Immature natural killer cell (primary cell): Measurements from ENCODE around the gene ADNP2. TPM values are rescaled to one million over a fixed set of nuclear protein-coding genes. Genes with fewer than 3 reads are reported as not detected.

Experiments
- DNase-seq, 3 donors: peaks; one replicate each; pipeline ENCODE4 v3.0.0; 2022; ENCODE audit warnings: mixed read lengths in 1 of 3
- H3K27ac Mint-ChIP-seq, 6 donors: one replicate each; pipeline ENCODE4 v1.8.0; 2020; ENCODE audit warnings: mixed read lengths in 6 of 6, mild to moderate bottlenecking in 5 of 6, inconsistent platforms in 4 of 6, moderate library complexity in 3 of 6
- H3K27me3 Mint-ChIP-seq, 3 donors: one replicate each; pipeline ENCODE4 v1.8.0; 2020 to 2021; ENCODE audit warnings: low read depth in 3 of 3, mild to moderate bottlenecking in 3 of 3, mixed read lengths in 3 of 3, moderate library complexity in 3 of 3, inconsistent platforms in 1 of 3
- H3K36me3 Mint-ChIP-seq, 3 donors: one replicate each; pipeline ENCODE4 v1.8.0; 2020; ENCODE audit warnings: mixed read lengths in 3 of 3, inconsistent platforms in 2 of 3, mild to moderate bottlenecking in 2 of 3
- H3K4me1 Mint-ChIP-seq, 2 donors: one replicate each; pipeline ENCODE4 v1.8.0; 2020; ENCODE audit warnings: inconsistent platforms in 2 of 2, mild to moderate bottlenecking in 2 of 2, mixed read lengths in 2 of 2, moderate library complexity in 1 of 2
- H3K4me3 Mint-ChIP-seq, 5 donors: one replicate each; pipeline ENCODE4 v1.8.0; 2020; ENCODE audit warnings: mild to moderate bottlenecking in 5 of 5, mixed read lengths in 5 of 5, inconsistent platforms in 3 of 5, moderate library complexity in 3 of 5
- H3K9me3 Mint-ChIP-seq, 6 donors: one replicate each; pipeline ENCODE4 v1.8.0; 2020; ENCODE audit warnings: mild to moderate bottlenecking in 6 of 6, mixed read lengths in 6 of 6, inconsistent platforms in 4 of 6, moderate library complexity in 3 of 6
- polyA plus RNA-seq, 3 donors: library from polyadenylated mRNA; unstranded; fragments of 300-500 nt; fragmentation: Illumina TruSeq; gene quantifications; one replicate each; pipeline ENCODE4 v1.2.3, GENCODE V29; 2021

Gene ADNP2
- polyA plus RNA-seq, 3 donors from 2014 or later: 3.6 to 7.2 (median 5.2) TPM

DNA sequence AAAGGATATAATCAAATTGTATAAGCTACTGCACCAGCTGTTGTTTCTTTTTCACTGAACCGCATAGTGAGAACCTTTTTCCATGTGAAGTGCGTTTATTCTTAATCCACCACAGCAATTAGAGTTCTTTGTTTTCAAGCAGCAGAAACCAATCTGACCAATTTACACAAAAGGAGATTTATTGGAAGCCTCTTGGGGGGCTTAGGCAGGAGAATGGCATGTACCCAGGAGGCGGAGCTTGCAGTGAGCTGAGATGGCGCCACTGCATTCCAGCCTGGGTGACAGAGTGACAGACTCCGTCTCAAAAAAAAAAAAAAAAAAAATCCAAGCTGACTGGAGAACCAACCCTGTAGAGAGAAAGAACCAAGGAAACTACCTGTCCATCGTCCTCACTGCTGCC, 10.0 kb downstream of the ADNP2 start:
- no peaks in the 10 kb centered on the region for H3K9me3 Mint-ChIP-seq
- peaks cover 12 to 25% (median 23%) of the 10 kb centered on the region in 3 donors for H3K36me3 Mint-ChIP-seq
- H3K27me3 Mint-ChIP-seq: peaks cover 0 to 2% (median 0%) of the 10 kb centered on the region in 3 donors
- H3K4me1 Mint-ChIP-seq: peaks cover 2 to 34% of the 10 kb centered on the region in 2 donors
- H3K4me3 Mint-ChIP-seq: no peak overlapping the region
- no peak for DNase-seq
- H3K27ac Mint-ChIP-seq: no peak overlapping the region

DNA sequence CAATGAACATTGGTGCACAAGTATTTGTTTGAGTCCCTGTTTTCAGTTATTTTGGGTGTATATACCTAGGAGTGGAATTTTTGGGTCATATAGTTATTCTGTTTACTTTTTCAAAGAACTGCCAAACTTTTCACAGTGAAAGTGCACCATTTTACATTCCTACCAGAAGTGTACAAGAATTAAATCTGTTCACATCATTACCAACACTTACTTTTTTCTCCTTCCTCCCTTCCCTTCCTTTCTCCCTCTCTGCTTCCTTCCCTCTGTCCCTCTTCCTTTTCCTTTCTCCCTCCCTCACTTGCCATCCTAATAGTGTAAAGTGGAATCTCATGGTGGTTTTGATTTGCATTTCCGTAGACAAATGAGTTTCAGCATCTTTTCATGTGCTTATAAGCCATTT, 11.9 kb downstream of the ADNP2 start:
- Mint-ChIP-seq H3K36me3 (peaks cover 12 to 27% (median 23%) of the 10 kb centered on the region in 3 donors), H3K4me3 (no peak overlapping the region), H3K4me1 (peaks cover 2 to 26% of the 10 kb centered on the region in 2 donors), H3K27ac (peak overlapping the region in 1 of 6 donors; percentile 53), H3K9me3 (no peaks in the 10 kb centered on the region), H3K27me3 (peaks cover 0 to 2% (median 0%) of the 10 kb centered on the region in 3 donors)
- DNase-seq: no peak

DNA sequence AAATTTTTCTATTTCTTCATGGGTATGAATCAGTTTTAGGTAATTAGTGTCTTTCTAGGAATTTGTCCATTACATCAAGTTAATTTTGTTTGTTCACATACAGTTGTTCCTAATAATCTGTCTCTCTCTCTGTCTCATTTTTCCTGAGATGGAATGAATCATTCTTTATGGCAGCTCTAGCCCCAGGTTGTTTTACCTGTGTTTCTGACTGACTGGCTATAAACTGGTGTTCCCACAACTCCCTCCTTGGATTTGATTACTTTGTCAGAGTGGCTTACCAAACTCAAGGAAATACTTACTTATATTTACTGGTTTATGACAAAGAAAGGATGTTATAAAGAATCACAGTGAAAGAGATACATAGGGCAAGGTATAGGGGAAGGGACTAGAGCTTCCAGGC, 15.1 kb downstream of the ADNP2 start:
- DNase-seq: no peak
- H3K36me3 Mint-ChIP-seq: peaks cover 9 to 27% (median 11%) of the 10 kb centered on the region in 3 donors
- H3K9me3 Mint-ChIP-seq: peaks cover 0 to 2% (median 0%) of the 10 kb centered on the region in 6 donors
- peaks cover 13 to 40% of the 10 kb centered on the region in 2 donors for H3K4me1 Mint-ChIP-seq
- no peak overlapping the region for H3K4me3 Mint-ChIP-seq
- H3K27me3 Mint-ChIP-seq: no peaks in the 10 kb centered on the region
- no peak overlapping the region for H3K27ac Mint-ChIP-seq

DNA sequence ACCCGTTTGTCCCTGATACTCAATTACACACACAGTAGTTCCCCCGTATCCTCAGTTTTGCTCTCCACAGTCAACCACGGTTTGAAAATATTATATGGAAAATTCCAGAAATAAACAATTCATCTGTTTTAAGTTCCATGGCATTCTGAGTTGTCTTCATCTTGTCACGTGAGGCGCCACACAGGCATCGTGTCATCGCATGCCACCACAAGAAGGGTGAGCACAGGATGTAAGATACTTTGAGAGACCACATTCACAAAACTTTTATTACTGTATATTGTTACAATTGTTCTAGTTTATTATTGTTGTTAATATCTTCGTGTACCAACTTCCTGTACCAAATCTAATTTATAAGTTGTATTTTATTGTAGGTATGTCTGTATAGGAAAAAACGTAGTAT, 17.7 kb downstream of the ADNP2 start:
- H3K4me1 Mint-ChIP-seq: peaks cover 18 to 47% of the 10 kb centered on the region in 2 donors
- H3K4me3 Mint-ChIP-seq: no peak overlapping the region
- H3K36me3 Mint-ChIP-seq: peaks cover 5 to 18% (median 9%) of the 10 kb centered on the region in 3 donors
- H3K9me3 Mint-ChIP-seq: peaks cover 0 to 2% (median 0%) of the 10 kb centered on the region in 6 donors
- no peak for DNase-seq
- H3K27ac Mint-ChIP-seq: no peak overlapping the region
- no peaks in the 10 kb centered on the region for H3K27me3 Mint-ChIP-seq

DNA sequence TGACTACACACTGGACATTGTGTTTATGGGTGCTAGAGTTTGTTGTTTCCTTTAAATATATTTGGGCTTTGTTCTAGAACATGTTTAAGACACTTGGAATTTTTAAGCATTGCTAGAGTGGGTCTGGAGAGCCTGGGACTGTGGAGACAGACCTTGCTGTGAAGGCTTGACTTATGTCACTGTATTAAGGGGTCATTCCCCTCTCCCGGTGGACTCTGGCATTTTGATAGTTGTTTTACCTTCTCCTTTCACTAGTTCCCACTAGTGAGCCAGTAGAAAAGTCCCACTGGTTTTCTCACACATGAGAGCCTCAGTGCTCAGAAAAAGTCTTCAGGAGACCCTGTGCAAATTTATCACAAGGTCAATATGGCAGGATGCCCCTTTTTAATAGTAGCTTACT, 18.6 kb downstream of the ADNP2 start:
- H3K27ac Mint-ChIP-seq: peak overlapping the region in 1 of 6 donors; percentile 68
- H3K4me1 Mint-ChIP-seq: peaks cover 18 to 46% of the 10 kb centered on the region in 2 donors
- DNase-seq: no peak
- no peak overlapping the region for H3K4me3 Mint-ChIP-seq
- H3K9me3 Mint-ChIP-seq: peaks cover 0 to 2% (median 0%) of the 10 kb centered on the region in 6 donors
- H3K36me3 Mint-ChIP-seq: peaks cover 7 to 15% (median 9%) of the 10 kb centered on the region in 3 donors
- H3K27me3 Mint-ChIP-seq: no peaks in the 10 kb centered on the region

DNA sequence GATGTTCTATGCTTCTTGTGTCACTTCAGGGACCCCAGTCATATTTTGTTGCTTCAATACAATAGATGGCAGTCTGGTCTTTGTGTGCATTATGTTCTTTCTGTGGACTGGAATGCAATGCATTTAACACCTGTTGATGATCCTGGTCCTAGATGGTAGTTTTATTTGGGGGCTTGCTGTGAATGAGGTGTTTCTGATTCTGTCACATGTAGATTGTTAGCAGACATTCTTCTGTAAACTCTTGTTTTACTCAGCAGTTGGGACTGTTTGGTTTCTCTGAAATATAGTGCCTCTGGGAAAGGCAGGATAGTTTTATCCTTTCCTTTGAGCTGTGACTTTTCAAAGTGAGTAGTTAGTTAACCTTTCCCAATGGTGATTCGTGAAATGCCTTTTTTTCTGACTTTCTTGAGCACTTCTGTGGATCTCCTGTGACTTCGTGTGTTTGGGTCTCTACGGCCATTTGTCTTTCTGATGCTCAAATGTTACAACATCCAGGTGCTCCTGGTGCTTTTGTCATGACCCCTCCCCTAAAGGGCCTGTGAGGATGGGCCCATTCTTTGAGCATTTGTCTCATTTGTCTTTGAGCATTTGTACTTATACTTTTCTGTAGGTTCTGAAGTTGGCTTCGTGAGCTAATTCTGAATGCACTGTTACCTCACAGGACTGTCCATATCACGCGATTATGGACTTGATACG, 20.8 kb downstream of the ADNP2 start:
- no peak for DNase-seq
- H3K27ac Mint-ChIP-seq: no peak overlapping the region
- peaks cover 15 to 23% (median 15%) of the 10 kb centered on the region in 3 donors for H3K36me3 Mint-ChIP-seq
- H3K4me1 Mint-ChIP-seq: peaks cover 18 to 42% of the 10 kb centered on the region in 2 donors
- H3K27me3 Mint-ChIP-seq: peaks cover 0 to 5% (median 0%) of the 10 kb centered on the region in 3 donors
- peaks cover 0 to 2% (median 0%) of the 10 kb centered on the region in 6 donors for H3K9me3 Mint-ChIP-seq
- H3K4me3 Mint-ChIP-seq: no peak overlapping the region

DNA sequence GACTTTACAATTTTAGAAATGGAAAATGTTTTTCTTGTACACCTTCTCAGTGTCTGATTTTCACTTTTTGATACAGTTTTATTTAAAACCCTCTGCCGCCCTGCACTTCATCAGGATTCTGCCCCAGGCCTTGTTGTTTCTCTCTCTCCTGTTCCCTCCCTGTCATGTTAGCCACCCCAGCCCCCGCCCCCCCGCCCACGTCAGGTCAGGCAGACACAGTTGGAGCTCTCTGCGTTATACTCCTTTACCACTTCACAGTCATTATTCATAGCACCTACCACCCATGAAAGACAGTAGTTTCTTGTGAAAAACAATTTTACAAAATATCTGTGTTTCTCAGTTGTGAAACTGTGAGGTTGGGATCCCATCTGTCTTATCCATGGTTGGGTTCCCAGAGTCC, 21.5 kb downstream of the ADNP2 start:
- no peak for DNase-seq
- Mint-ChIP-seq H3K27me3 (peaks cover 0 to 5% (median 0%) of the 10 kb centered on the region in 3 donors), H3K36me3 (peaks cover 16 to 27% (median 21%) of the 10 kb centered on the region in 3 donors), H3K9me3 (peaks cover 0 to 2% (median 0%) of the 10 kb centered on the region in 6 donors), H3K4me3 (no peak overlapping the region), H3K4me1 (peaks cover 18 to 42% of the 10 kb centered on the region in 2 donors), H3K27ac (peak overlapping the region in 1 of 6 donors; percentile 17)

DNA sequence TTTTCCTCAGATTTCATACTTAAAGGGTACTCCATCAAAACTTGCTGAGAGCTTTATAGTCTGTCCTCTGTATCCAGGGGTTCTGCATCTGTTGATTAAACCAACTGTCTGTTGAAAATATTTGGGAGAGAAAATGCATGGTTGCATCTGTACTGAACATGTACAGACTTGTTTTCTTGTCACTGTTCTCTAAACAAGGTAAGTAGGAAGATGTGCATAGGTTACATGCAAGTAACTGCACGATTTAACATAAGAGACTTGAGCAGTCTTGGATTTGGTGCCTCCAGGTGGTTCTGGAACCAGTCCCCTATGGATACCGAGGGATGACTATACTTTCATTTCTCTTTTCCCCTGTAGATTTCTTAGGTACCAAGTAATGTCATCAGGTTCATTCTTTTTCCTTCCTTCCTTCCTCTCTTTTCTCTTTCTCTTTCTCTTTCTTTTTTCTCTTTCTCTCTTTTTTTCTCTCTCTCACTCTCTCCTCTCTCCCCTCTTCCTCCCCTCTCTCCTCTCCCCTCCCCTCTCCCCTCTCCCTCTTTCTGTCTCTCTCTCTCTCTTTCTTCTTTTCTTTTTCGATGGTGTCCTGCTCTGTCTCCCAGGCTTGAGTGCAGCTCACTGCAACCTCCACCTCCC, 23.2 kb downstream of the ADNP2 start:
- Mint-ChIP-seq H3K9me3 (peaks cover 0 to 2% (median 0%) of the 10 kb centered on the region in 6 donors), H3K27ac (no peak overlapping the region), H3K36me3 (peaks cover 15 to 38% (median 28%) of the 10 kb centered on the region in 3 donors), H3K4me3 (no peak overlapping the region), H3K27me3 (peaks cover 0 to 5% (median 0%) of the 10 kb centered on the region in 3 donors), H3K4me1 (peaks cover 9 to 26% of the 10 kb centered on the region in 2 donors)
- DNase-seq: no peak

DNA sequence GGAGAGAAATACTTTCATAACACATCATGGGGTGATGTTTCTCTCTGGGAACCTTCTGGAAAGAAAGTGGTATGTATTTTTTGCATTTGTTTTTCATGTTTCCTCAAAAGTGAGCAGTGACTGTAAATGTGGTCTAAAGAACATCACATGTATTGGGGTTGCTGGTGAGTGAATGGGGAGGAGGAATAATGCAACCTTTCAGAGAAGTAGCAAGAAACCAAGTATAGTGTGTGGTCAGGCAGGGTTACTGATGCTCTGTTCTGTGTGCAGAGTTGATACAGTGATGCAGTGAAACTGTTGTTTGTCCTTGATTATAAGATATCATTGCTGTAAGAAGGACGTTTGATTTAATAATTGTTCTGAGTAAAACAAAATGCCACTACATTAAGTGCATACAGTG, 24.1 kb downstream of the ADNP2 start:
- H3K36me3 Mint-ChIP-seq: peaks cover 18 to 41% (median 30%) of the 10 kb centered on the region in 3 donors
- DNase-seq: no peak
- H3K27ac Mint-ChIP-seq: peak overlapping the region in 1 of 6 donors; percentile 45
- H3K27me3 Mint-ChIP-seq: peaks cover 0 to 6% (median 2%) of the 10 kb centered on the region in 3 donors
- no peak overlapping the region for H3K4me3 Mint-ChIP-seq
- peaks cover 5 to 18% of the 10 kb centered on the region in 2 donors for H3K4me1 Mint-ChIP-seq
- H3K9me3 Mint-ChIP-seq: no peaks in the 10 kb centered on the region

DNA sequence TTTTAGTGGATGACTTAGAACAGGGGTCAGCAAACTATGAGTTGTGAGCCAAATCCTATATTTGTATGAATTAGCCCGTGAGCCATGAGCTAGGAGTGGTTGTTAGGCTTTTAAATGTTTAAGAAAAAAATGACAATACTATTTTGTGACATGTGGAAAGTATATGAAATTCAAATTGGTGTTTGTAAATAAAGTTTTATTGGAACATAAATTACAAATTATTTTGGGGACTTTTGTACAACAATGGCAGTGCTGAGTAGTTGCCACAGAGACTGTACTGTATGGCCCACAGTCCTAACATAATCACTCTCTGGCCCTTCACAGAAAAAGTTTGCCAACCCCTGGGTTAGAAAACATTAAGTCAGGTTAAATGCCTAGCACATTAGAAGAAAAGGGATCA, 26.1 kb downstream of the ADNP2 start:
- peaks cover 26 to 46% (median 30%) of the 10 kb centered on the region in 3 donors for H3K36me3 Mint-ChIP-seq
- DNase-seq: no peak
- H3K4me1 Mint-ChIP-seq: peaks cover 5 to 11% of the 10 kb centered on the region in 2 donors
- no peaks in the 10 kb centered on the region for H3K9me3 Mint-ChIP-seq
- no peak overlapping the region for H3K27ac Mint-ChIP-seq
- peaks cover 0 to 8% (median 2%) of the 10 kb centered on the region in 3 donors for H3K27me3 Mint-ChIP-seq
- H3K4me3 Mint-ChIP-seq: no peak overlapping the region

DNA sequence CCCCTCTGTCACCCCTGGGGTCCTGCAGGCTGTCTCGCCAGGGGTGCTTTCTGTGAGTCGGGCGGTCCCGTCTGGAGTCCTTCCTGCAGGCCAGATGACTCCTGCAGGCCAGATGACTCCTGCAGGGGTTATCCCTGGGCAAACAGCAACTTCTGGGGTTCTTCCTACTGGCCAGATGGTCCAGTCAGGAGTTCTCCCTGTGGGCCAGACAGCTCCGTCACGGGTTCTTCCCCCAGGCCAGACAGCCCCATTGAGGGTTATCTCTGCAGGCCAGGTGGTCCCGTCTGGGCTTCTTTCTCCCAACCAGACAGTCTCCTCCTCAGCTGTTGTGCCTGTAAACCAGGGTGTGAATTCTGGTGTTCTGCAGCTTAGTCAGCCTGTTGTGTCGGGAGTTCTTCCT, 27.6 kb downstream of the ADNP2 start:
- Mint-ChIP-seq H3K27me3 (peaks cover 0 to 8% (median 2%) of the 10 kb centered on the region in 3 donors), H3K9me3 (no peaks in the 10 kb centered on the region), H3K27ac (no peak overlapping the region), H3K36me3 (peaks cover 26 to 52% (median 29%) of the 10 kb centered on the region in 3 donors), H3K4me1 (peaks cover 0 to 6% of the 10 kb centered on the region in 2 donors), H3K4me3 (no peak overlapping the region)
- no peak for DNase-seq

DNA sequence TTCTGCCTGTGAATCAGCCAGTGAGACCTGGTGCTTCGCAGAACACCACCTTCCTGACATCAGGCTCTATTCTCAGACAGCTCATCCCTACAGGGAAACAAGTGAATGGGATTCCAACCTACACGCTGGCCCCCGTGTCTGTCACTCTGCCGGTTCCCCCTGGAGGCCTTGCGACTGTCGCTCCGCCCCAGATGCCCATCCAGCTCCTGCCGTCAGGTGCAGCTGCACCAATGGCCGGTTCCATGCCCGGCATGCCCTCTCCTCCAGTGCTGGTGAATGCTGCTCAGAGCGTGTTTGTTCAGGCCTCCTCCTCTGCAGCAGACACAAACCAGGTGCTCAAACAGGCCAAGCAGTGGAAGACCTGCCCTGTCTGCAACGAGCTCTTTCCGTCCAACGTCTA, 28.1 kb downstream of the ADNP2 start:
- no peak for DNase-seq

DNA sequence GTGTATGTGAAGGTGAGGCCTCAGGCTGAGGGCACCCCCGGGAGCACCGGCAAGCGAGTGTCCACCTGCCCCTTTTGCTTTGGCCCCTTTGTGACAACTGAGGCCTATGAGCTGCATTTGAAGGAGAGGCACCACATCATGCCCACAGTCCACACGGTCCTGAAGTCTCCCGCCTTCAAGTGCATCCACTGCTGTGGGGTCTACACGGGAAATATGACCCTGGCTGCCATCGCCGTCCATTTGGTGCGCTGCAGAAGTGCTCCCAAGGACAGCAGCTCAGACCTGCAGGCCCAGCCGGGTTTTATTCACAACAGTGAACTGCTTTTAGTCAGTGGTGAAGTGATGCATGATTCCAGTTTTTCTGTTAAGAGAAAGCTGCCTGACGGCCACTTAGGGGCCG, 28.9 kb downstream of the ADNP2 start:
- Mint-ChIP-seq H3K27ac (no peak overlapping the region), H3K4me3 (no peak overlapping the region), H3K4me1 (no peaks in the 10 kb centered on the region), H3K36me3 (peaks cover 25 to 49% (median 29%) of the 10 kb centered on the region in 3 donors), H3K27me3 (peaks cover 0 to 10% (median 2%) of the 10 kb centered on the region in 3 donors), H3K9me3 (no peaks in the 10 kb centered on the region)
- DNase-seq: no peak

More for the DNA sequence above, 28.1 kb downstream of the ADNP2 start:
- peaks cover 0 to 10% (median 2%) of the 10 kb centered on the region in 3 donors for H3K27me3 Mint-ChIP-seq
- H3K36me3 Mint-ChIP-seq: peaks cover 26 to 50% (median 29%) of the 10 kb centered on the region in 3 donors
- H3K27ac Mint-ChIP-seq: no peak overlapping the region
- H3K9me3 Mint-ChIP-seq: no peaks in the 10 kb centered on the region
- no peak overlapping the region for H3K4me3 Mint-ChIP-seq
- H3K4me1 Mint-ChIP-seq: peaks cover 0 to under 1% of the 10 kb centered on the region in 2 donors

DNA sequence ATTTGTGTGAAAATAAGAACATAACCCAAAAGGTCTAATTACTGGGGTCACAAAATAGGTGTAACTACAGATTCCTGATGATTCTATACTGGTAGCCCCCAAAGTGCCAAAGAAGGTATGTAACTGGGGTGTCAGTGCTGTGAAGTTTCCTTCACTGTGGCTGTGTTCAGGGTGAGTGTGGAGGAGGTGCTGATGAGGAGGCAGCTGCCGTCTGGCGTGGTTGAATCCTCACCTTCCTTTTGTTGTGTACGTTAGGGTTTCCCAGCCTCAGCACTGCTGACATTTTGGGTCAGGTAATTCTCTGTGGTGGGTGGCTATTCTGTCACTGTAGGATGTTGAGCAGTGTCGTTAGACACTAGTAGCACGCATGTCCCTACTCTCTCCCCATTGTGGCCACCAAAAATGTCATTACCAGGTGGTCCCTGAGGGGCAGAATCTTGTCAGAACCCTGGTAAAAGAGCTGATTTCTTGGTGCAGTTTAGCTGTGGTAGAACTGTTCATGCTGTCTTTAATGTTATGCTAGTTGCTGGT, 31.5 kb downstream of the ADNP2 start:
- no peaks in the 10 kb centered on the region for H3K9me3 Mint-ChIP-seq
- H3K27ac Mint-ChIP-seq: peak overlapping the region in 1 of 6 donors; percentile 28
- H3K27me3 Mint-ChIP-seq: peaks cover 0 to 5% (median 2%) of the 10 kb centered on the region in 3 donors
- no peak overlapping the region for H3K4me3 Mint-ChIP-seq
- peaks cover 17 to 34% (median 20%) of the 10 kb centered on the region in 3 donors for H3K36me3 Mint-ChIP-seq
- H3K4me1 Mint-ChIP-seq: no peaks in the 10 kb centered on the region
- DNase-seq: no peak
